HG03025 (cell line): Measurements from ENCODE around the gene KMT2E.

Source experiments
- ATAC-seq: cut with Tn5 transposase; IDR thresholded peaks from one replicate; pipeline ENCODE4 v1.9.1; 2021; ENCODE audit warnings: mild to moderate bottlenecking, moderate library complexity; ENCODE audit not compliant: unreplicated experiment, low FRiP score

The KMT2E gene

GRCh38 chr7:105060923-105061322 is 46.9 kb downstream of the KMT2E start:
- ATAC-seq = no peak

- no peak for ATAC-seq
These were observed 51.1 kb downstream of the KMT2E start for GRCh38 chr7:105065104-105065503.

GRCh38 chr7:105067691-105068090 is 53.7 kb downstream of the KMT2E start:
- ATAC-seq = no peak

- no peak for ATAC-seq
These were observed 54.9 kb downstream of the KMT2E start for GRCh38 chr7:105068886-105069285.

GRCh38 chr7:105073143-105073542 is 59.1 kb downstream of the KMT2E start:
- no peak for ATAC-seq

- no peak for ATAC-seq
These were observed 65.3 kb downstream of the KMT2E start for GRCh38 chr7:105079348-105079747.

GRCh38 chr7:105084581-105084980 is 70.6 kb downstream of the KMT2E start:
- no peak for ATAC-seq

GRCh38 chr7:105086850-105087249 is 72.8 kb downstream of the KMT2E start:
- no peak for ATAC-seq

GRCh38 chr7:105087981-105088380 is 74.0 kb downstream of the KMT2E start:
- no peak for ATAC-seq

GRCh38 chr7:105088456-105088855 is 74.5 kb downstream of the KMT2E start:
- ATAC-seq = no peak

GRCh38 chr7:105094966-105095365 is 81.0 kb downstream of the KMT2E start:
- no peak for ATAC-seq

GRCh38 chr7:105096306-105096705 is 82.3 kb downstream of the KMT2E start:
- no peak for ATAC-seq

- no peak for ATAC-seq
These were observed 83.6 kb downstream of the KMT2E start for GRCh38 chr7:105097619-105098018.

GRCh38 chr7:105098863-105099515 is 85.0 kb downstream of the KMT2E start:
- no peak for ATAC-seq

GRCh38 chr7:105101864-105102263 is 87.9 kb downstream of the KMT2E start:
- no peak for ATAC-seq

- no peak for ATAC-seq
These were observed 88.8 kb downstream of the KMT2E start for GRCh38 chr7:105102557-105103352.

GRCh38 chr7:105105579-105105978 is 91.6 kb downstream of the KMT2E start:
- no peak for ATAC-seq

GRCh38 chr7:105106473-105106872 is 92.5 kb downstream of the KMT2E start:
- ATAC-seq = no peak

- no peak for ATAC-seq
These were observed 93.5 kb downstream of the KMT2E start for GRCh38 chr7:105107458-105107857.

GRCh38 chr7:105112440-105113418 is 98.7 kb downstream of the KMT2E start:
- no peak for ATAC-seq
